Gastrocnemius medialis (tissue), 4 donors: ENCODE results near the gene CENPB. TPM values are rescaled to one million over a fixed set of nuclear protein-coding genes. Genes with fewer than 3 reads are reported as not detected.

Source experiments
- ATAC-seq, 2 donors: fragments of 150-250 bp; one replicate each; pipeline ENCODE4 v1.9.1; 2016
- DNase-seq, 2 donors: peaks; one replicate each; pipeline ENCODE4 v3.0.0-alpha.2; 2019
- H3K27ac ChIP-seq, 4 donors: fragments of 200-600 bp; sonication (generic); 1 replicate in 1 of 4; 2 replicates in 3 of 4; pipeline ENCODE4 v1.5.1; 2016 to 2018; ENCODE audit warnings: mild to moderate bottlenecking in 2 of 4, moderate library complexity in 1 of 4
- H3K27me3 ChIP-seq, 3 donors: fragments of 200-600 bp; sonication (generic) in 2 of 3; 1 replicate in 1 of 3; 2 replicates in 2 of 3; pipeline versions ENCODE4 v1.5.1 to v1.6.0; 2016 to 2019; ENCODE audit warnings: mild to moderate bottlenecking in 1 of 3, moderate library complexity in 1 of 3
- H3K36me3 ChIP-seq, 2 donors: fragments of 200-600 bp; sonication (generic) in 1 of 2; one replicate each; pipeline ENCODE4 v1.5.1; 2017 to 2018
- H3K4me1 ChIP-seq, 2 donors: fragments of 200-600 bp; sonication (generic) in 1 of 2; one replicate each; pipeline ENCODE4 v1.5.1; 2016 to 2017; ENCODE audit warnings: mild to moderate bottlenecking in 2 of 2
- H3K4me3 ChIP-seq, 4 donors: fragments of 200-600 bp; sonication (generic) in 3 of 4; 1 replicate in 1 of 4; 2 replicates in 3 of 4; pipeline ENCODE4 v1.5.1; 2016 to 2019; ENCODE audit warnings: mild to moderate bottlenecking in 2 of 4
- H3K9me3 ChIP-seq, 3 donors: fragments of 200-600 bp; sonication (generic) in 2 of 3; 1 replicate in 1 of 3; 2 replicates in 2 of 3; pipeline ENCODE4 v1.5.1; 2016 to 2019
- POLR2A ChIP-seq, 2 donors: fragments of 450-650 bp; IDR thresholded peaks; one replicate each; pipeline ENCODE4 v1.6.1; 2017; ENCODE audit warnings: antibody characterized with exemption in 2 of 2, mild to moderate bottlenecking in 2 of 2, moderate library complexity in 2 of 2
- in situ Hi-C, 4 donors: fragments of 200-750 bp; cut with MboI; loops; one replicate each; pipeline versions ENCODE4 v1.15.0 to v1.8.0; 2017; ENCODE audit warnings: low sequenced_read_pairs in 4 of 4
- intact Hi-C: fragments of 100-400 bp; cut with DNase I; formaldehyde crosslinking; loops from one replicate; pipeline ENCODE4 v1.15.1; 2023; ENCODE audit warnings: low total_unique reads
- total RNA-seq, 4 donors: library from RNA; depleted of rRNA; stranded (reverse); fragments of >200 nt; gene quantifications; one replicate each; pipeline versions ENCODE4 v1.1.0 to v1.2.3, GENCODE V29; 2016
- TF ChIP-seq, protein P1 (sequence below), 5 experiments: fragments of 450-650 bp in 3 of 5; fragments of 200-600 bp in 2 of 5; sonication (generic) in 2 of 5; IDR thresholded peaks in 4 of 5; conservative IDR thresholded peaks in 1 of 5; 1 replicate in 4 of 5; 2 replicates in 1 of 5; pipeline ENCODE4 v1.5.1; 2016 to 2019; ENCODE audit warnings: antibody characterized with exemption in 5 of 5, mild to moderate bottlenecking in 3 of 5, moderate library complexity in 3 of 5

Gene CENPB
- total RNA-seq, 4 donors from 2014 or later = 67.5 to 186 (median 143) TPM

- ATAC-seq = no peak
- DNase-seq = no peak
- in situ Hi-C loops = loop anchor here in 1 of 4 donors (25.0 kb wide), 1 partner anchor 337 kb away; no protein-coding TSS in a partner anchor
- Histone ChIP-seq H3K4me3 (no peak overlapping the region), H3K27ac (no peak overlapping the region), H3K4me1 (no peaks in the 10 kb centered on the region), H3K9me3 (no peaks in the 10 kb centered on the region), H3K36me3 (no peaks in the 10 kb centered on the region), H3K27me3 (peaks cover 8 to 29% (median 14%) of the 10 kb centered on the region in 3 donors)
- intact Hi-C loops = no loop called here
- TF ChIP-seq, protein P1, sequence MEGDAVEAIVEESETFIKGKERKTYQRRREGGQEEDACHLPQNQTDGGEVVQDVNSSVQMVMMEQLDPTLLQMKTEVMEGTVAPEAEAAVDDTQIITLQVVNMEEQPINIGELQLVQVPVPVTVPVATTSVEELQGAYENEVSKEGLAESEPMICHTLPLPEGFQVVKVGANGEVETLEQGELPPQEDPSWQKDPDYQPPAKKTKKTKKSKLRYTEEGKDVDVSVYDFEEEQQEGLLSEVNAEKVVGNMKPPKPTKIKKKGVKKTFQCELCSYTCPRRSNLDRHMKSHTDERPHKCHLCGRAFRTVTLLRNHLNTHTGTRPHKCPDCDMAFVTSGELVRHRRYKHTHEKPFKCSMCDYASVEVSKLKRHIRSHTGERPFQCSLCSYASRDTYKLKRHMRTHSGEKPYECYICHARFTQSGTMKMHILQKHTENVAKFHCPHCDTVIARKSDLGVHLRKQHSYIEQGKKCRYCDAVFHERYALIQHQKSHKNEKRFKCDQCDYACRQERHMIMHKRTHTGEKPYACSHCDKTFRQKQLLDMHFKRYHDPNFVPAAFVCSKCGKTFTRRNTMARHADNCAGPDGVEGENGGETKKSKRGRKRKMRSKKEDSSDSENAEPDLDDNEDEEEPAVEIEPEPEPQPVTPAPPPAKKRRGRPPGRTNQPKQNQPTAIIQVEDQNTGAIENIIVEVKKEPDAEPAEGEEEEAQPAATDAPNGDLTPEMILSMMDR (IDR thresholded peaks at IDR 0.05 in 4 of 5, conservative IDR thresholded peaks at IDR 0.05 in 1 of 5) = peak in 4 of 5 experiments; percentile 16 to 48 (median 32)
- TF ChIP-seq POLR2A (IDR thresholded peaks at IDR 0.05) = no peak
Observed at GRCh38 chr20:3749689-3750531, 36.6 kb downstream of the CENPB start.

DNA sequence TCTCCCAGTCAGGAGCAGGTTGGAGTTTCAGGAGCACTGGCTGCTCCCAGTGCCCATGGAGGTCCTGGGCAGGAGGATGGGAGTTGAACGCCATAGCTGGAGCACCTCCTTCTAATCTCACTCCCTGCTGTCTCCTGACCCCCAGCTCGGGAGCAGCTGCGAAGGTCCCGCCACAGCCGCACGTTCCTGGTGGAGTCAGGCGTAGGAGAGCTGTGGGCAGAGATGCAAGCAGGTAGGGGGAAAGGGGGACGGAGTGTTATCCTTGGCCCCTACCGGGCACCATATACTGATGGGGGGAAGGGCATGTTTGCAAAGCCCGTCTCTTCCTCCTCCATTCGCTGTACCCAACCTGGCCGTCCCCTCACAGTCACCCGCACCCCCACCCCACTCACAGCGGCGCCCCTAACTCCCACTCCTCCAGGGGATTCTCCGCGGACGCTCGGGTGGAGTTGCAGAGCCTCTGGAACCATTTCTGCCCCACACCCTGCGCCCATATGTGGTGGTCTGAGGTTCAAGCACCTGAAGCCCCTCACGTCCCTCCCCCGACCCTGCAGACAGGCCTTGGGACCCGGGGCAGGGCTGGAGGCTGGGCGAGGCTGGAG is 37.4 kb downstream of the CENPB start:
- no peak overlapping the region for H3K27ac ChIP-seq
- no peak for DNase-seq
- intact Hi-C loops (no loop called here), in situ Hi-C loops (no loop called here)
- H3K9me3 ChIP-seq = no peaks in the 10 kb centered on the region
- no peak for ATAC-seq
- H3K36me3 ChIP-seq = no peaks in the 10 kb centered on the region
- no peak overlapping the region for H3K4me3 ChIP-seq
- peaks cover 8 to 29% (median 22%) of the 10 kb centered on the region in 3 donors for H3K27me3 ChIP-seq
- H3K4me1 ChIP-seq = no peaks in the 10 kb centered on the region
- TF ChIP-seq, protein P1 (IDR thresholded peaks at IDR 0.05 in 4 of 5, conservative IDR thresholded peaks at IDR 0.05 in 1 of 5) = no peak
- TF ChIP-seq POLR2A (IDR thresholded peaks at IDR 0.05) = no peak

GRCh38 chr20:3748073-3748472 is 38.5 kb downstream of the CENPB start:
- Histone ChIP-seq H3K36me3 (no peaks in the 10 kb centered on the region), H3K4me1 (no peaks in the 10 kb centered on the region), H3K4me3 (no peak overlapping the region), H3K27ac (no peak overlapping the region), H3K9me3 (no peaks in the 10 kb centered on the region), H3K27me3 (peaks cover 8 to 29% (median 22%) of the 10 kb centered on the region in 3 donors)
- in situ Hi-C loops = no loop called here
- intact Hi-C loops = no loop called here
- TF ChIP-seq, protein P1 (IDR thresholded peaks at IDR 0.05 in 4 of 5, conservative IDR thresholded peaks at IDR 0.05 in 1 of 5) = no peak
- ATAC-seq (no peak), DNase-seq (no peak)

DNA sequence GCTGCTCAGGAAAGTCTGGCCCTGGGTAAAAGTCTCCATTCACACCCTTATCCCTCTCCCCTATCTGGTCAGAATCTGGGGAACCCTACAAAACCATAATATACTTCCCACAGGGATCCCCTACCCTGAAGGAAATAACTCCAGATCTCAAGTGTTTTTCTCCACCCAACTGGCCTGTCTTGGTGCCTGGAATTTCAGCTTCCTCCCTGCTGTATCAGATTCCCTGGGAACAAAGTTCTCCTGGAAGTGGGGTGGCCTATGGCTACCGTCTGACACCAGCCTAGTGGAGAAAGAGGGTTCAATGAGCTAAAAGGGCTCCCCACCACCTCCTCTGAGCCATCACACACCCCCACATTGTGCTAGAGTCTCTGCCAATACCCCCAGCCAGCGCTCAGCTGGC is 39.1 kb downstream of the CENPB start:
- Histone ChIP-seq H3K9me3 (no peaks in the 10 kb centered on the region), H3K36me3 (no peaks in the 10 kb centered on the region), H3K27ac (no peak overlapping the region), H3K4me3 (no peak overlapping the region), H3K27me3 (peaks cover 8 to 29% (median 22%) of the 10 kb centered on the region in 3 donors), H3K4me1 (no peaks in the 10 kb centered on the region)
- no peak for ATAC-seq
- TF ChIP-seq, protein P1 (IDR thresholded peaks at IDR 0.05 in 4 of 5, conservative IDR thresholded peaks at IDR 0.05 in 1 of 5) = no peak
- no peak for TF ChIP-seq POLR2A (IDR thresholded peaks at IDR 0.05)
- no peak for DNase-seq
- intact Hi-C loops = no loop called here
- in situ Hi-C loops = no loop called here
